Lung (tissue), 12 donors: Measurements from ENCODE around the gene RBM28. TPM values are rescaled to one million over a fixed set of nuclear protein-coding genes. Genes with fewer than 3 reads are reported as not detected.
A peak's percentile ranks its signal among the peaks of the same experiment; 100 is the strongest.

Experiments used
- ATAC-seq: fragments of 200-7000 bp; cut with Tn5 transposase; one replicate; pipeline ENCODE4 v1.9.1; 2020; ENCODE audit warnings: moderate number of reproducible peaks; ENCODE audit not compliant: insufficient read depth, low FRiP score
- DNase-seq, 3 donors: peaks; one replicate each; pipeline ENCODE4 v3.0.0-alpha.2; 2013 to 2017
- H3K27ac ChIP-seq, 2 donors: one replicate each; pipeline ENCODE4 v1.5.1; 2013; ENCODE audit warnings: mild to moderate bottlenecking in 2 of 2, moderate library complexity in 2 of 2, control low read depth in 1 of 2, inconsistent platforms in 1 of 2, low read depth in 1 of 2, low read length in 1 of 2
- H3K27me3 ChIP-seq, 3 donors: one replicate each; pipeline ENCODE4 v1.5.1; 2013; ENCODE audit warnings: low read length in 2 of 3; ENCODE audit not compliant: control insufficient read depth in 3 of 3, insufficient read depth in 3 of 3
- H3K36me3 ChIP-seq, 4 donors: one replicate each; pipeline ENCODE4 v1.5.1; 2013; ENCODE audit warnings: low read length in 4 of 4, mild to moderate bottlenecking in 1 of 4, moderate library complexity in 1 of 4; ENCODE audit not compliant: control insufficient read depth in 4 of 4, insufficient read depth in 4 of 4
- H3K4me1 ChIP-seq, 5 donors: one replicate each; pipeline ENCODE4 v1.5.1; 2013; ENCODE audit warnings: low read length in 5 of 5, mild to moderate bottlenecking in 2 of 5, moderate library complexity in 1 of 5; ENCODE audit not compliant: control insufficient read depth in 5 of 5, insufficient read depth in 5 of 5
- H3K4me3 ChIP-seq: one replicate; pipeline ENCODE4 v1.5.1; 2013; ENCODE audit warnings: mild to moderate bottlenecking, control low read depth, moderate library complexity
- H3K9ac ChIP-seq, 2 donors: one replicate each; pipeline ENCODE4 v1.5.1; 2013; ENCODE audit warnings: low read length in 2 of 2, control low read depth in 1 of 2; ENCODE audit not compliant: insufficient read depth in 1 of 2
- H3K9me3 ChIP-seq, 4 donors: one replicate each; pipeline ENCODE4 v1.5.1; 2013; ENCODE audit warnings: low read length in 3 of 4, mild to moderate bottlenecking in 1 of 4, moderate library complexity in 1 of 4; ENCODE audit not compliant: control insufficient read depth in 4 of 4, insufficient read depth in 3 of 4
- CTCF ChIP-seq: IDR thresholded peaks from 2 replicates; pipeline ENCODE4 v1.5.1; 2012; ENCODE audit warnings: mild to moderate bottlenecking; ENCODE audit errors: control extremely low read depth, extremely low read depth
- WGBS, 2 donors: extraction: QIAGEN DNeasy Blood & Tissue Kit; methylation state at CpG; one replicate each; pipeline ENCODE4 v1.1.7; 2013; 5-methylcytosine and 5-hydroxymethylcytosine counted together
- polyA plus RNA-seq, 2 donors: library from polyadenylated mRNA; stranded (reverse); fragments of 200-250 nt; gene quantifications; one replicate each; pipeline ENCODE4 v1.2.1, GENCODE V29; 2013
- total RNA-seq, 2 donors: library from RNA; depleted of rRNA in 1 of 2; stranded (reverse); fragments of >200 nt in 1 of 2; gene quantifications; one replicate each; pipeline ENCODE4 v1.2.1, GENCODE V29; 2014 to 2021
- donor health status: control.
- donor health status: control.
- donor health status: Bipolar disorder and iron deficiency.
- donor health status: healthy.
- donor health status: DM: yes; HTN: yes; CAD: no.

The RBM28 gene
- total and polyA plus RNA-seq, 4 donors: 18.8 to 44.7 (median 27.2) TPM

- DNase-seq (no peak), ATAC-seq (no peak)
- H3K4me1 ChIP-seq: peaks cover 0 to 7% (median 0%) of the 10 kb centered on the region in 5 donors
- H3K27me3 ChIP-seq: peaks cover 0 to 4% (median 0%) of the 10 kb centered on the region in 3 donors
- WGBS, 2 donors: 52 to 71% methylated on average over 7 of the region's 7 CpGs
- no peaks in the 10 kb centered on the region for H3K36me3 ChIP-seq
- no peak overlapping the region for H3K27ac ChIP-seq
- no peaks in the 10 kb centered on the region for H3K9me3 ChIP-seq
- no peak for TF ChIP-seq CTCF
- H3K4me3 ChIP-seq: no peak overlapping the region
- no peak overlapping the region for H3K9ac ChIP-seq
These were observed 41.0 kb upstream of the RBM28 start for GRCh38 chr7:128384726-128385125.

- DNase-seq: no peak
These were observed 40.1 kb upstream of the RBM28 start for GRCh38 chr7:128383776-128384175.

GRCh38 chr7:128381161-128381821 lies 37.6 kb upstream of the RBM28 start:
- no peak for TF ChIP-seq CTCF
- Histone ChIP-seq H3K27ac (no peak overlapping the region), H3K9me3 (no peaks in the 10 kb centered on the region), H3K9ac (no peak overlapping the region), H3K36me3 (no peaks in the 10 kb centered on the region), H3K4me1 (peaks cover 0 to 7% (median 0%) of the 10 kb centered on the region in 5 donors), H3K4me3 (no peak overlapping the region), H3K27me3 (no peaks in the 10 kb centered on the region)
- DNase-seq: peak in 1 of 3 donors; percentile 41
- peak; percentile 68 for ATAC-seq
- 59 to 66% methylated on average over 19 of the region's 19 CpGs for WGBS, 2 donors

More at GRCh38 chr7:128383776-128384175, 40.1 kb upstream of the RBM28 start:
- Histone ChIP-seq H3K36me3 (no peaks in the 10 kb centered on the region), H3K9me3 (no peaks in the 10 kb centered on the region), H3K27me3 (peaks cover 0 to 4% (median 0%) of the 10 kb centered on the region in 3 donors), H3K4me1 (peaks cover 0 to 7% (median 0%) of the 10 kb centered on the region in 5 donors), H3K27ac (no peak overlapping the region), H3K9ac (no peak overlapping the region), H3K4me3 (no peak overlapping the region)
- 72 to 89% methylated on average over 3 of the region's 3 CpGs for WGBS, 2 donors
- ATAC-seq: no peak
- no peak for TF ChIP-seq CTCF
